ENCODE results near the gene THAP3. TPM values are rescaled to one million over a fixed set of nuclear protein-coding genes. Genes with fewer than 3 reads are reported as not detected.

The THAP3 gene
- total RNA-seq, 4 donors from 2014 or later = 7.5 to 21.0 (median 13.2) TPM

- intact Hi-C loops (cut with DNase I; ENCODE audit: low total_unique reads) (no loop called here), in situ Hi-C loops (cut with MboI; ENCODE audit: low pct_ligation_motif_present in 1 of 4, low pct_unique_long_range_greater_than_20kb in 1 of 4, low sequenced_read_pairs in 3 of 4) (loop anchor here in 1 of 4 donors (10.0 kb wide), 1 partner anchor 45 kb away; the partner anchor contains the start of gene THAP3)
- Histone ChIP-seq H3K27me3 (no peaks in the 10 kb centered on the region), H3K36me3 (no peaks in the 10 kb centered on the region), H3K4me3 (peak within 1 kb of the TSS; percentile 55 to 99 (median 84)), H3K4me1 (peaks cover 17 to 37% (median 35%) of the 10 kb centered on the region in 4 donors), H3K9me3 (no peaks in the 10 kb centered on the region), H3K27ac (peak within 1 kb of the TSS; percentile 89 to 98 (median 96))
- WGBS, 2 donors (ENCODE audit: low coverage in 1 of 2) = 0 to 16% methylated on average over 9 to 43 of the region's 58 CpGs
- peak; percentile 100 for DNase-seq
- no peak for TF ChIP-seq EP300 (IDR thresholded peaks at IDR 0.05; ENCODE audit: low read depth)
- peak; percentile 99 for TF ChIP-seq POLR2AphosphoS5 (IDR thresholded peaks at IDR 0.05)
- peak; percentile 96 for TF ChIP-seq POLR2A (IDR thresholded peaks at IDR 0.05)
- no peak for TF ChIP-seq CTCF (IDR thresholded peaks at IDR 0.05)
Observed at GRCh38 chr1:6579374-6580118, 45.1 kb upstream of the THAP3 start, which contains the start of gene ZBTB48. ZBTB48 (plus strand) TSS chr1:6579994; CDS start chr1:6580610, 616 bp downstream.

- Histone ChIP-seq H3K9me3 (no peaks in the 10 kb centered on the region), H3K27me3 (no peaks in the 10 kb centered on the region), H3K36me3 (no peaks in the 10 kb centered on the region), H3K4me3 (peak overlapping the region; percentile 55 to 99 (median 84)), H3K27ac (peak overlapping the region; percentile 89 to 98 (median 96)), H3K4me1 (peaks cover 17 to 37% (median 35%) of the 10 kb centered on the region in 4 donors)
- in situ Hi-C loops (cut with MboI; ENCODE audit: low pct_ligation_motif_present in 1 of 4, low pct_unique_long_range_greater_than_20kb in 1 of 4, low sequenced_read_pairs in 3 of 4) (no loop called here), intact Hi-C loops (cut with DNase I; ENCODE audit: low total_unique reads) (no loop called here)
- no peak for DNase-seq
- TF ChIP-seq EP300 (IDR thresholded peaks at IDR 0.05; ENCODE audit: low read depth) = no peak
- no peak for TF ChIP-seq POLR2AphosphoS5 (IDR thresholded peaks at IDR 0.05)
- no peak for TF ChIP-seq POLR2A (IDR thresholded peaks at IDR 0.05)
- no peak for TF ChIP-seq CTCF (IDR thresholded peaks at IDR 0.05)
- 0 to 1% methylated on average over 6 to 30 of the region's 30 CpGs for WGBS, 2 donors (ENCODE audit: low coverage in 1 of 2)
Observed at GRCh38 chr1:6580119-6580592, 44.5 kb upstream of the THAP3 start.

- 32 to 40% methylated on average over 4 to 19 of the region's 19 CpGs for WGBS, 2 donors (ENCODE audit: low coverage in 1 of 2)
- intact Hi-C loops (cut with DNase I; ENCODE audit: low total_unique reads) = no loop called here
- H3K4me1 ChIP-seq = peaks cover 17 to 37% (median 35%) of the 10 kb centered on the region in 4 donors
Observed at GRCh38 chr1:6580593-6581409, 43.9 kb upstream of the THAP3 start.

More at GRCh38 chr1:6580593-6581409, 43.9 kb upstream of the THAP3 start:
- Histone ChIP-seq H3K27me3 (no peaks in the 10 kb centered on the region), H3K4me3 (peak overlapping the region; percentile 55 to 99 (median 84)), H3K36me3 (no peaks in the 10 kb centered on the region), H3K9me3 (no peaks in the 10 kb centered on the region), H3K27ac (peak overlapping the region; percentile 89 to 98 (median 96))
- in situ Hi-C loops (cut with MboI; ENCODE audit: low pct_ligation_motif_present in 1 of 4, low pct_unique_long_range_greater_than_20kb in 1 of 4, low sequenced_read_pairs in 3 of 4) = no loop called here
- TF ChIP-seq POLR2A (IDR thresholded peaks at IDR 0.05) = no peak
- peak in 3 of 5 experiments; percentile 11 to 16 (median 15) for TF ChIP-seq CTCF (IDR thresholded peaks at IDR 0.05)
- DNase-seq = no peak
